Measurements from ENCODE around the gene TMEM253.

DNA sequence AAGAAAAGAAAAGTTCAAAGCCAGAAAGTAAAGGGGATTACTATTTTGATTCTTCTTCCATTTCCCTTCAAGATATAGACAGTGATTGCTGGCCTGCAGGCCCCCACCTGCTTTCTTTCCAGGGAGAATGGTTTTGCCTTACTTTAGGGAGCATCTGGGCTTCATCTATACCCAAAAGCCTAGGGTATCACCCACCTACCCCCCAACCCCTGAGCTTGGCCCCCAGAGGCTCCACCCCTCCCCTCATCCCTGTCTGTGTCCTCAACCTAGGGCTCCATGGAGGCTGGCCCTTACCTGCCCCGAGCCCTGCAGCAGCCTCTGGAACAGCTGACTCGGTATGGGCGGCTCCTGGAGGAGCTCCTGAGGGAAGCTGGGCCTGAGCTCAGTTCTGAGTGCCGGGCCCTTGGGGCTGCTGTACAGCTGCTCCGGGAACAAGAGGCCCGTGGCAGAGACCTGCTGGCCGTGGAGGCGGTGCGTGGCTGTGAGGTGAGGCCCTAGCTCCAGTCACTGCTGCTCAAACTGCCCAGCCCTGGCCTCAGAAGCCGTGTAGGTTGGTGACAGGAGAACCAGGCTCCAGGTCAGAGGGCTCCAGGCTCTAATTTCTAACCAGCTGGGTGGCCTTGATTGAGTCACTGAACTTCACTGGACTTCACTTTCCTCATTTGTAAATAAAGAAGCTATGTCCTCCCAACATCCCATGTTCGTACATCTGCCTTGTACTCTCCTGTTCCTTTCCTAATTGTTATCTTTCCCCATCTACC lies 17.1 kb upstream of the TMEM253 start:
- TF ChIP-seq GATA3 (IDR thresholded peaks at IDR 0.05; ENCODE audit: low read depth, low read length) (no peak), GATA2 (IDR thresholded peaks at IDR 0.05; ENCODE audit: low read depth, low read length) (no peak)
